Choroid plexus epithelial cell (primary cell): Measurements from ENCODE around the gene MUC12.
"Not testable (repeated sequence)": the region's sequence is repeated elsewhere in the genome, so short reads cannot be mapped to it uniquely, and the experiment has no call there.

Source experiments
- DNase-seq: peaks from one replicate; pipeline ENCODE4 v3.0.0-alpha.2; 2010; ENCODE audit warnings: low read depth
- H3K4me3 ChIP-seq: 2 replicates; pipeline ENCODE4 v1.5.1; 2011; ENCODE audit warnings: low read depth, mild to moderate bottlenecking, control low read depth, low read length, moderate library complexity
- CTCF ChIP-seq: conservative IDR thresholded peaks from 2 replicates; pipeline ENCODE4 v1.5.1; 2011; ENCODE audit warnings: low read depth, mild to moderate bottlenecking, control low read depth, inconsistent platforms, low read length, moderate library complexity

Gene MUC12

GRCh38 chr7:100975371-100975821, 6.0 kb downstream of the MUC12 start:
- DNase-seq: no peak
- TF ChIP-seq CTCF: no peak
- no peak overlapping the region for H3K4me3 ChIP-seq

DNA sequence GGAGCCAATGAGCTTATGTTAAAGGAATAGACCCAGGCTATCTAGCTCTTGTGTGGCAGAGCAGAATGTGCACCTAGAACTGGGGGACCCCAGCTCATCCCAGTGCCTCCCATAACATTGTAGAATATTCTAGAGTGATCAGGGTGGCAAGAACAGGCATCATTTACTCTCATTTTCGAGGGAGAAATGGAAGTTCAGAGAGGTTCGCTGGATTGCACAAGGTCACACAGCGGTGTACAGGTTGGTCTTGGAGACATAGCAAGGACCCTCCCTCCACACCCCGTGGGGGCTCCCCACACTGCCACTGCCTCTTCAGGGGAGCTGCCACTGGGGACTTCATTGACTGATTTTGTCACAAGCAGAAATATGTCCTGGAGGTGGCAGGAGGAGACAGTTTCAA, 8.9 kb downstream of the MUC12 start:
- no peak for TF ChIP-seq CTCF
- no peak overlapping the region for H3K4me3 ChIP-seq
- DNase-seq: no peak

DNA sequence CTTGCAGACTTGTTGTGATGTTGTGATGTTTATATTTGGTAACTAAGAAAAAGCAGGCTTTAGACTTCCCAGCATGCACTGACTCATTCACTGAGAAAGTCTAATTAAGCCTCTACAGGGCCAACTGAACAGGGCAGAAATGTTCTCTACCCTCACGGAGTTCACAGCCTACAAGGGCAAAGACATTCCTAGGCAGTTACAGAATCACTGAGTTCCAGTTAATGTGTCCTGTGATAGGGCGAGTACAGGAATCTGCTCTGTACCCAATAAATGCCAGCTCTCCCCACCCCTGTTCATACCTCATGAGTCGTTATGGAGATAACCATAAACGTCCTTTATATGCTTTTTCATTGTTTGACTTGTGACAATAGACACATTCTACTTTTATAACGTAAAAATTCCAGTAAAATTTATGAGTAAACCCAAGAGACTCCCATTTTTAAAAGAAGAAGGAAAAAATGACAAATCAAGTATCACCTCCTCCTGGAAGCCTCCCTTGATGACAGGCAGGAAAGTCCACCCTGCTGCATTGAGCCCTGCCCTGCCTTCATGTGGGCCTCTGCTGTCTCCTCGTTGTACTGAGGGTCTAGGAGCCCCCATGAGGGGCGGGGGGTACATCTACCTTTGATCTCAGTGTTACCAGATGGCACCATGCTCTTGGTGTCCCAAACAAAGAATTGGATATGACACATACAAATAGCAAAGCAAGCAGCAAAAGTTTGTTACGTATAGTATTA, 14.3 kb downstream of the MUC12 start:
- no peak overlapping the region for H3K4me3 ChIP-seq
- peak; percentile 46 for DNase-seq
- no peak for TF ChIP-seq CTCF

GRCh38 chr7:100984241-100984918, 15.0 kb downstream of the MUC12 start:
- H3K4me3 ChIP-seq, DNase-seq: not testable (repeated sequence)

DNA sequence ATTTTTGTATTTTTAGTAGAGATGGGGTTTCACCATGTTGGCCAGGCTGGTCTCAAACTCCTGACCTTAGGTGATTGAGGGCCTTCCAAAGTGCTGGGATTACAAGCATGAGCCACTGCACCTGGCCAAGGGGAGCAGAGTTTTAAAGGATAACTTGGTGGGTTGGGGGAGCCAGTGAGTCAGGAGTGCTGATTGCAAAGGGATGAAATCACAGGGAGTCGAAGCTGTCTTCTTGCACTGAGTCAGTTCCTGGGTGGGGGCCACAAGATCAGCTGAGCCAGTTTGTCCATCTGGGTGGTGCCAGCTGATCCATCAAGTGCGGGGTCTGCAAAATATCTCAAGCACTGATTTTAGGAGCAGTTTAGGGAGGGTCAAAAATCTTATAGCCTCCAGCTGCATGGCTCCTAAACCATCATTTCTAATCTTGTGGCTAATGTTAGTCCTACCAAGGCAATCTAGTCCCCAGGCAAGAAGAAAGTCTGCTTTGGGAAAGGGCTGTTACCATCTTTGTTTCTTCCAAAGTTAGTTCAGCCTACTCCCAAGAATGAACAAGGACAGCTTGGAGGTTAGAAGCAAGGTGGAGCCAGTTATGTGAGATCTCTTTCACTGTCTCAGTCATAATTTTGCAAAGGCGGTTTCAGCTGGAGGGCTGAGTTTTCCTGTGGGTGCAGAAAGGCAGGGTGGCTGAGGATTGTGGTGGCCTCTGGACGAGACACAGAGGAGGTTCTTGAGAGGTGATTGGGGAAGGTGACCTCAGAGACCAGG, 15.8 kb downstream of the MUC12 start:
- DNase-seq, H3K4me3 ChIP-seq: not testable (repeated sequence)

DNA sequence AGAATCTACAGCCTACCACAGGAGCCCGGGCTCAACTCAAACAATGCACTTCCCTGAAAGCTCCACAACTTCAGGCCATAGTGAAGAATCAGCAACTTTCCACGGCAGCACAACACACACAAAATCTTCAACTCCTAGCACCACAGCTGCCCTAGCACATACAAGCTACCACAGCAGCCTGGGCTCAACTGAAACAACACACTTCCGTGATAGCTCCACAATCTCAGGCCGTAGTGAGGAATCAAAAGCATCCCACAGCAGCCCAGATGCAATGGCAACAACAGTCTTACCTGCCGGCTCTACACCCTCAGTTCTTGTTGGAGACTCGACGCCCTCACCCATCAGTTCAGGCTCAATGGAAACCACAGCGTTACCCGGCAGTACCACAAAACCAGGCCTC, 22.3 kb downstream of the MUC12 start:
- no peak overlapping the region for H3K4me3 ChIP-seq
- no peak for TF ChIP-seq CTCF
- DNase-seq: no peak

DNA sequence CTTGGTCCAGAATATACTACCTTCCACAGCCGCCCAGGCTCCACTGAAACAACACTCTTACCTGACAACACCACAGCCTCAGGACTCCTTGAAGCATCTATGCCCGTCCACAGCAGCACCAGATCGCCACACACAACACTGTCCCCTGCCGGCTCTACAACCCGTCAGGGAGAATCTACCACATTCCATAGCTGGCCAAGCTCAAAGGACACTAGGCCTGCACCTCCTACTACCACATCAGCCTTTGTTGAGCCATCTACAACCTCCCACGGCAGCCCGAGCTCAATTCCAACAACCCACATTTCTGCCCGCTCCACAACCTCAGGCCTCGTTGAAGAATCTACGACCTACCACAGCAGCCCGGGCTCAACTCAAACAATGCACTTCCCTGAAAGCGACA, 22.9 kb downstream of the MUC12 start:
- not testable (repeated sequence) for H3K4me3 ChIP-seq, DNase-seq

GRCh38 chr7:100994671-100995070, 25.3 kb downstream of the MUC12 start:
- H3K4me3 ChIP-seq, DNase-seq: not testable (repeated sequence)

DNA sequence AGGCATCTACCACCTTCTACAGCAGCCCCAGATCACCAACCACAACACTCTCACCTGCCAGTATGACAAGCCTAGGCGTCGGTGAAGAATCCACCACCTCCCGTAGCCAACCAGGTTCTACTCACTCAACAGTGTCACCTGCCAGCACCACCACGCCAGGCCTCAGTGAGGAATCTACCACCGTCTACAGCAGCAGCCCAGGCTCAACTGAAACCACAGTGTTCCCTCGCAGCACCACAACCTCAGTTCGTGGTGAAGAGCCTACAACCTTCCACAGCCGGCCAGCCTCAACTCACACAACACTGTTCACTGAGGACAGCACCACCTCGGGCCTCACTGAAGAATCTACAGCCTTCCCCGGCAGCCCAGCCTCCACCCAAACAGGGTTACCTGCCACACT, 29.2 kb downstream of the MUC12 start:
- not testable (repeated sequence) for DNase-seq, H3K4me3 ChIP-seq

DNA sequence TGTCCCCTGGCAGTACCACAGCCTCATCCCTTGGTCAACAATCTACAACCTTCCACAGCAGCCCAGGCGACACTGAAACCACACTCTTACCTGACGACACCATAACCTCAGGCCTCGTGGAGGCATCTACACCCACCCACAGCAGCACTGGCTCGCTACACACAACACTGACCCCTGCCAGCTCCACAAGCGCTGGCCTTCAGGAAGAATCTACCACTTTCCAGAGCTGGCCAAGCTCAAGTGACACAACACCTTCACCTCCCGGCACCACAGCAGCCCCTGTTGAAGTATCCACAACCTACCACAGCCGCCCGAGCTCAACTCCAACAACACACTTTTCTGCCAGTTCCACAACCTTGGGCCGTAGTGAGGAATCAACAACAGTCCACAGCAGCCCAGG, 30.0 kb downstream of the MUC12 start:
- DNase-seq, H3K4me3 ChIP-seq: not testable (repeated sequence)

DNA sequence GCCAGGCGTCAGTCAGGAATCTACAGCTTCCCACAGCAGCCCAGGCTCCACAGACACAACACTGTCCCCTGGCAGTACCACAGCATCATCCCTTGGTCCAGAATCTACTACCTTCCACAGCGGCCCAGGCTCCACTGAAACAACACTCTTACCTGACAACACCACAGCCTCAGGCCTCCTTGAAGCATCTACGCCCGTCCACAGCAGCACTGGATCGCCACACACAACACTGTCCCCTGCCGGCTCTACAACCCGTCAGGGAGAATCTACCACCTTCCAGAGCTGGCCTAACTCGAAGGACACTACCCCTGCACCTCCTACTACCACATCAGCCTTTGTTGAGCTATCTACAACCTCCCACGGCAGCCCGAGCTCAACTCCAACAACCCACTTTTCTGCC, 30.7 kb downstream of the MUC12 start:
- DNase-seq, H3K4me3 ChIP-seq: not testable (repeated sequence)

DNA sequence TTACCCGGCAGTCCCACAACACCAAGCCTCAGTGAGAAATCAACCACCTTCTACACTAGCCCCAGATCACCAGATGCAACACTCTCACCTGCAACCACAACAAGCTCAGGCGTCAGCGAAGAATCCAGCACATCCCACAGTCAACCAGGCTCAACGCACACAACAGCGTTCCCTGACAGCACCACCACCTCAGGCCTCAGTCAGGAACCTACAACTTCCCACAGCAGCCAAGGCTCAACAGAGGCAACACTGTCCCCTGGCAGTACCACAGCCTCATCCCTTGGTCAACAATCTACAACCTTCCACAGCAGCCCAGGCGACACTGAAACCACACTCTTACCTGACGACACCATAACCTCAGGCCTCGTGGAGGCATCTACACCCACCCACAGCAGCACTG, 33.0 kb downstream of the MUC12 start:
- DNase-seq, H3K4me3 ChIP-seq: not testable (repeated sequence)

GRCh38 chr7:101007361-101007760, 38.0 kb downstream of the MUC12 start:
- DNase-seq, H3K4me3 ChIP-seq: not testable (repeated sequence)
